GM23338 (cell line): ENCODE measurements around the gene ROCK1. TPM values are rescaled to one million over a fixed set of nuclear protein-coding genes. Genes with fewer than 3 reads are reported as not detected.

Experiments
- polyA plus RNA-seq: library from polyadenylated mRNA; unstranded; fragments of >200 nt; fragmentation: Nextera tagmentation; extraction: Ambion mirVana; gene quantifications from 2 replicates; pipeline ENCODE4 v1.2.1, GENCODE V29; 2016
- small RNA-seq: library from RNA; depleted of rRNA; stranded (forward); fragments of <200 nt; gene quantifications from one replicate; pipeline ENCODE3, GENCODE V24; 2014; ENCODE audit warnings: low replicate concordance
- total RNA-seq: library from RNA; depleted of rRNA; stranded (reverse); fragments of >200 nt; shearing (Covaris generic); gene quantifications from 2 replicates; pipeline ENCODE4 v1.2.3, GENCODE V29; 2014; rRNA removed

ROCK1 gene
- total and polyA plus RNA-seq, 2 experiments from 2014 or later: 37.2 to 42.8 TPM

Small RNA genes lying within 50 kb of the gene (small RNA-seq; reads per million reads assigned to genes)
- gene RNU6-120P: not detected

Other genes with a start within 250 kb of the ROCK1 start
- 0.03 TPM in 1 of 2 replicates, not detected in the other for gene GREB1L, start 130.4 kb upstream of the ROCK1 start, total RNA-seq
- gene GREB1L, start 130.4 kb upstream of the ROCK1 start, polyA plus RNA-seq: 0.21 and 0.29 TPM in 2 replicates